Spleen (tissue), 7 donors: ENCODE results near the gene LCP2.

Source experiments
- POLR2AphosphoS5 ChIP-seq, 3 donors: sonication (generic); formaldehyde crosslinking; IDR thresholded peaks; one replicate each; pipeline ENCODE4 v1.5.1; 2017; ENCODE audit warnings: antibody characterized with exemption in 3 of 3
- TF ChIP-seq, protein P1 (sequence below), 11 experiments: fragments of 200-600 bp in 7 of 11; fragments of 450-650 bp in 4 of 11; sonication (generic) in 4 of 11; IDR thresholded peaks in 8 of 11; conservative IDR thresholded peaks in 3 of 11; 1 replicate in 7 of 11; 2 replicates in 4 of 11; pipeline versions ENCODE4 v1.4.0 to v1.8.0; 2016 to 2021; ENCODE audit warnings: antibody characterized with exemption in 11 of 11, inconsistent platforms in 4 of 11, mild to moderate bottlenecking in 1 of 11
- donor health status: DM: no; HTN: no; CAD: no; lungs with moderate emphysema.
- donor health status: DM: no; HTN: no; CAD: no.
- donor health status: DM: no; HTN: no; CAD: no.

DNA sequence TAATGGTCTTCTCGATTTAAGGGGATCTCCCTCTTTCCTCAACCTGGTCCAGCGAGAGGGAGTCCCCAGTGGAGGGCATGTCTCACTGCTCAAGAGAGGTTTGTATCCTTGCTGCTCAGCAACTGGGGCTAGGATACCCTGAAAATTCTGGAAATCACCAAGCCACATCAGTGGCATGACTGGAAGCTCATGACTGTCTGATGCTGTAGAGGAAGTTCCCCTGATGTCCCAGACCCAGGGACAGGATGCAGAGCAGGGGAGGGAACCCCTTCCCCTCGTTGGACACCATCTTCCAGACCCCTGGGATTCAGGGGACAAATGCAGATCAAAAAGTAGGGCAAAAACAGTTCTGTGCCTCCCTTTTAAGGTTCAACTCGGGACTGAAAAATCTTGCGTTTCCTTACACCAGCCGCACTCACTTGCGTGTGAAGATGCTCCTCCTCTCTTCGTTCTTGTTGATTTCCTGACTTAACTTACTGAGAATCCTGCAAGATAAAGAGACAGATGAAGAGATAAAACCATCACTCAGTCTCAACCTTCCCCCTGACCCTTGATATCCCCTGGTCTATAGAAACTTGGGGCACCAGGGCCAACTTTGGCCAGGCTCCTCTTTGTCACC is 22.1 kb downstream of the LCP2 start:
- TF ChIP-seq, protein P1, sequence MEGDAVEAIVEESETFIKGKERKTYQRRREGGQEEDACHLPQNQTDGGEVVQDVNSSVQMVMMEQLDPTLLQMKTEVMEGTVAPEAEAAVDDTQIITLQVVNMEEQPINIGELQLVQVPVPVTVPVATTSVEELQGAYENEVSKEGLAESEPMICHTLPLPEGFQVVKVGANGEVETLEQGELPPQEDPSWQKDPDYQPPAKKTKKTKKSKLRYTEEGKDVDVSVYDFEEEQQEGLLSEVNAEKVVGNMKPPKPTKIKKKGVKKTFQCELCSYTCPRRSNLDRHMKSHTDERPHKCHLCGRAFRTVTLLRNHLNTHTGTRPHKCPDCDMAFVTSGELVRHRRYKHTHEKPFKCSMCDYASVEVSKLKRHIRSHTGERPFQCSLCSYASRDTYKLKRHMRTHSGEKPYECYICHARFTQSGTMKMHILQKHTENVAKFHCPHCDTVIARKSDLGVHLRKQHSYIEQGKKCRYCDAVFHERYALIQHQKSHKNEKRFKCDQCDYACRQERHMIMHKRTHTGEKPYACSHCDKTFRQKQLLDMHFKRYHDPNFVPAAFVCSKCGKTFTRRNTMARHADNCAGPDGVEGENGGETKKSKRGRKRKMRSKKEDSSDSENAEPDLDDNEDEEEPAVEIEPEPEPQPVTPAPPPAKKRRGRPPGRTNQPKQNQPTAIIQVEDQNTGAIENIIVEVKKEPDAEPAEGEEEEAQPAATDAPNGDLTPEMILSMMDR (IDR thresholded peaks at IDR 0.05 in 8 of 11, conservative IDR thresholded peaks at IDR 0.05 in 3 of 11) = no peak
- TF ChIP-seq POLR2AphosphoS5 (IDR thresholded peaks at IDR 0.05) = no peak
